ENCODE results near the gene ACYP2. TPM values are rescaled to one million over a fixed set of nuclear protein-coding genes. Genes with fewer than 3 reads are reported as not detected.

Gene ACYP2
- total and polyA plus RNA-seq, 2 donors (not counting 1 experiment from before 2014, with no cell fraction given): 14.0 to 17.2 TPM

DNA sequence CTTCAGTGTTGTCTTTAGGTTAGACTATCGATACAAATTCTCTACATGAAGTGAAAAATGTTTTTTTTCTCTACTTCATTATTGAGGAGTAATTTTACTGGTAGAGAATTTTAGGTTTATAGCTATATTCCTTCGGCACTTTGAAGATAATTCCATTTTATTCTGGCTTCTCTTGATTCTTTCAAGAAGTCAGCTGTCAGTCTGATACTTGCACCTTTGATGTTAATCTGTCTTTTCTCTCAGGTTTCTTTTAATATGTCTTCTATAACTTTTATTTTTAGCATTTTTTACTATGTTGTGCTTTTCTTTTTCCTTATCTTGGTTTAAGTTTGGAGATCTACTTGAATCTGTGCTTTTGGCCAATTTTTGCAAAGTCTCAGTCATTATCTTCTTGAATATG is 122.0 kb downstream of the ACYP2 start:
- no peak overlapping the region for H3K4me3 Mint-ChIP-seq
- H3K27me3 Mint-ChIP-seq: no peaks in the 10 kb centered on the region
- CTCF ChIA-PET: interaction anchor here (1.9 kb wide), 1 partner anchor 8 kb away, joined by 4 read pairs; no protein-coding TSS in a partner anchor

GRCh38 chr2:54239427-54239826 is 124.0 kb downstream of the ACYP2 start:
- H3K4me1 Mint-ChIP-seq: no peaks in the 10 kb centered on the region
- TF ChIP-seq EZH2 (IDR thresholded peaks at IDR 0.05; ENCODE audit: borderline replicate concordance, insufficient read depth, low read depth, low read length, poor library complexity, severe bottlenecking) (no peak), CTCF (IDR thresholded peaks at IDR 0.05) (no peak)
- Histone ChIP-seq H3K9ac (ENCODE audit: low read length) (no peak overlapping the region), H3K9me3 (ENCODE audit: control extremely low read depth in 1 of 3, control insufficient read depth in 2 of 3, insufficient read depth in 1 of 3, low read length in 2 of 3) (peaks cover 0 to 3% (median 0%) of the 10 kb centered on the region in 3 donors), H2AFZ (ENCODE audit: insufficient read depth, low read depth, low read length, poor library complexity, severe bottlenecking) (no peak overlapping the region), H3K4me2 (replicated peaks; ENCODE audit: low read depth, low read length, poor library complexity, severe bottlenecking) (no peak overlapping the region), H3K4me1 (ENCODE audit: control insufficient read depth in 2 of 2, insufficient read depth in 2 of 2, low read length in 2 of 2) (no peaks in the 10 kb centered on the region), H3K79me2 (ENCODE audit: control insufficient read depth, insufficient read depth, low read length) (no peaks in the 10 kb centered on the region), H3K27ac (ENCODE audit: low read length in 2 of 2) (no peak overlapping the region), H4K20me1 (ENCODE audit: control insufficient read depth, insufficient read depth, low read length, poor library complexity, severe bottlenecking) (no peaks in the 10 kb centered on the region), H3K4me3 (ENCODE audit: control extremely low read depth in 1 of 5, extremely low read depth in 1 of 5, insufficient read depth in 1 of 5, low read depth in 2 of 5, low read length in 4 of 5) (no peak overlapping the region), H3K27me3 (replicated peaks in 1 of 4; ENCODE audit: control extremely low read depth in 1 of 4, control insufficient read depth in 3 of 4, insufficient read depth in 4 of 4, low read length in 3 of 4) (no peaks in the 10 kb centered on the region), H3K36me3 (replicated peaks in 1 of 2; ENCODE audit: control extremely low read depth in 1 of 2, control insufficient read depth in 1 of 2, extremely low read depth in 1 of 2, insufficient read depth in 2 of 2, low read length in 1 of 2) (no peaks in the 10 kb centered on the region)
- intact Hi-C loops (cut with micrococcal nuclease): no loop called here
- no peak for DNase-seq
- no peaks in the 10 kb centered on the region for H3K27me3 Mint-ChIP-seq
- H3K4me3 Mint-ChIP-seq: no peak overlapping the region
- ChIA-PET CTCF (interaction anchor here (1.9 kb wide), 1 partner anchor 10 kb away, joined by 4 read pairs; no protein-coding TSS in a partner anchor), POLR2A (no interaction called here)
- no CpG with 5 or more reads among the region's 1 CpG for WGBS (ENCODE audit: insufficient coverage)
- ATAC-seq (ENCODE audit: low read depth): no peak
- no peaks in the 10 kb centered on the region for H3K9me3 Mint-ChIP-seq (ENCODE audit: insufficient read depth)
- no peak overlapping the region for H3K27ac Mint-ChIP-seq

More for the DNA sequence above, 122.0 kb downstream of the ACYP2 start:
- Histone ChIP-seq H3K36me3 (replicated peaks in 1 of 2; ENCODE audit: control extremely low read depth in 1 of 2, control insufficient read depth in 1 of 2, extremely low read depth in 1 of 2, insufficient read depth in 2 of 2, low read length in 1 of 2) (peaks cover 0 to 1% of the 10 kb centered on the region in 2 experiments), H3K79me2 (ENCODE audit: control insufficient read depth, insufficient read depth, low read length) (no peaks in the 10 kb centered on the region), H2AFZ (ENCODE audit: insufficient read depth, low read depth, low read length, poor library complexity, severe bottlenecking) (no peak overlapping the region), H3K4me3 (ENCODE audit: control extremely low read depth in 1 of 5, extremely low read depth in 1 of 5, insufficient read depth in 1 of 5, low read depth in 2 of 5, low read length in 4 of 5) (no peak overlapping the region), H4K20me1 (ENCODE audit: control insufficient read depth, insufficient read depth, low read length, poor library complexity, severe bottlenecking) (no peaks in the 10 kb centered on the region), H3K4me1 (ENCODE audit: control insufficient read depth in 2 of 2, insufficient read depth in 2 of 2, low read length in 2 of 2) (no peaks in the 10 kb centered on the region), H3K27me3 (replicated peaks in 1 of 4; ENCODE audit: control extremely low read depth in 1 of 4, control insufficient read depth in 3 of 4, insufficient read depth in 4 of 4, low read length in 3 of 4) (no peaks in the 10 kb centered on the region), H3K27ac (ENCODE audit: low read length in 2 of 2) (no peak overlapping the region), H3K9ac (ENCODE audit: low read length) (no peak overlapping the region), H3K9me3 (ENCODE audit: control extremely low read depth in 1 of 3, control insufficient read depth in 2 of 3, insufficient read depth in 1 of 3, low read length in 2 of 3) (peaks cover 0 to 9% (median 2%) of the 10 kb centered on the region in 3 donors), H3K4me2 (replicated peaks; ENCODE audit: low read depth, low read length, poor library complexity, severe bottlenecking) (no peak overlapping the region)
- Mint-ChIP-seq H3K9me3 (ENCODE audit: insufficient read depth) (no peaks in the 10 kb centered on the region), H3K4me1 (no peaks in the 10 kb centered on the region), H3K27ac (no peak overlapping the region)
- TF ChIP-seq EZH2 (IDR thresholded peaks at IDR 0.05; ENCODE audit: borderline replicate concordance, insufficient read depth, low read depth, low read length, poor library complexity, severe bottlenecking) (no peak), CTCF (IDR thresholded peaks at IDR 0.05) (no peak)
- no CpG with 5 or more reads among the region's 2 CpGs for whole genome bisulfite sequencing (ENCODE audit: insufficient coverage)
- intact Hi-C loops (cut with micrococcal nuclease): no loop called here
- no peak for DNase-seq
- no peak for ATAC-seq (ENCODE audit: low read depth)
- POLR2A ChIA-PET: no interaction called here
